Stimulated activated naive CD8-positive, alpha-beta T cell treated with anti-CD3 and anti-CD28 coated beads, Interleukin-15, amount 100 ng/mL, for 72 hours (primary cell): Measurements from ENCODE around the gene NOXA1.
A peak's percentile ranks its signal among the peaks of the same experiment; 100 is the strongest.
"Not testable (repeated sequence)": the region's sequence is repeated elsewhere in the genome, so short reads cannot be mapped to it uniquely, and the experiment has no call there.

Experiments used
- ATAC-seq: fragments of 150-1000 bp; cut with Tn5 transposase; 2 replicates; pipeline ENCODE4 v1.10.0; 2021; ENCODE audit warnings: mild to moderate bottlenecking, moderate library complexity
- DNase-seq, 2 donors: peaks; one replicate each; pipeline ENCODE4 v3.0.0; 2021 to 2022
- H3K27ac Mint-ChIP-seq, 2 donors: one replicate each; pipeline ENCODE4 v1.8.0; 2022; ENCODE audit warnings: mild to moderate bottlenecking in 2 of 2, mixed read lengths in 2 of 2, moderate library complexity in 2 of 2
- H3K27me3 Mint-ChIP-seq: one replicate; pipeline ENCODE4 v1.8.0; 2022; ENCODE audit warnings: mixed read lengths
- H3K4me1 Mint-ChIP-seq: one replicate; pipeline ENCODE4 v1.8.0; 2022; ENCODE audit warnings: mild to moderate bottlenecking, mixed read lengths
- H3K4me3 Mint-ChIP-seq, 2 donors: one replicate each; pipeline ENCODE4 v1.8.0; 2022; ENCODE audit warnings: mild to moderate bottlenecking in 2 of 2, mixed read lengths in 2 of 2, moderate library complexity in 1 of 2
- H3K9me3 Mint-ChIP-seq, 2 donors: one replicate each; pipeline ENCODE4 v1.8.0; 2022; ENCODE audit warnings: mixed read lengths in 2 of 2

NOXA1 gene

DNA sequence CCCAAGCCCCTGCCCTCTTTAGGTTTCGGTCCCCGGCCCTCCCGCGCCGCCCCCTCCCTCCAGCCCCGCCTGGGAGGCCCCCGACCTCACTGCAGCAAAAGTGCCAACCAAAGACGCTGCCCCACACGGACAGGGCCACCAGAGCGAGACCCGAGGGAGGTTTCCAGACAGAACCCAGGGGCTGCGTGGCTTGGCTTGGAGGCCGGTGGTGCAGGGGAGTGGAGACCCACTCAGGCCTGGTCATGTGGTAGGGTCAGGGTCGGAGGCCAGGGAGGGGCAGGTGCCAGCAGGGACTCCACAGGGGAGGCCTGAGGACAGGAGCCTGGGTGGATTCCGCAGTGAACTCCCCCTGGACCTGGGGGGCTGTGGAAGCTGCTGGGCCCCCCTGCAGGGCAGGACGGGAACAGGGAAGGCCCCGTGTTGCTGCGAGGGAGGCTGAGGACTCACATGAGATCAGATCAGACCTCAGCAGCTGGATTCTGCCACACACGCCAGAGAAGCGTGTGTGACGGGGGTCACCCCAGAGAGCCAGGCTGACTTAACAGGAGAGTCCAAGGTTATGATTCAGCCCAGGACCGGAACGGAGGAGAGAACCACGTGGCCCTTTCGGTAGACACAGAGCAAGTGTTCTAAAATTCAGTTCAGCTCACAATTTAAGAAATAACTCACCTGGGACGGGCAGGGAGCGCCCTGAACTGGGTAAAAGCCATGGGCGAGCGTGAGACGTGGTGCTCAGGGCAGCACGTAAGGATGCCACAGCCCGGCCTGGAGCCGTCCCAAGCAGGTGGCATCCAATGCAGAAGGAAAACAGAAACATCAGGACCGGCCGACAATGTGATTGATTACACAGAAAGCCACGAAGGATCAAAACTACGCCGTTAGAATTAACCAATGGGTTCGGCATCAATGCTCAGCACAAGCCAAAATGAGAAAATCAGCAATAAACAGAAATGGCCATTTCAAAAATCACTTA, 39.1 kb upstream of the NOXA1 start:
- DNase-seq (no peak), ATAC-seq (no peak)
- Mint-ChIP-seq H3K27me3 (no peaks in the 10 kb centered on the region), H3K4me1 (peaks cover 21% of the 10 kb centered on the region), H3K4me3 (no peak overlapping the region), H3K27ac (peak overlapping the region; percentile 9 to 83), H3K9me3 (no peaks in the 10 kb centered on the region)

DNA sequence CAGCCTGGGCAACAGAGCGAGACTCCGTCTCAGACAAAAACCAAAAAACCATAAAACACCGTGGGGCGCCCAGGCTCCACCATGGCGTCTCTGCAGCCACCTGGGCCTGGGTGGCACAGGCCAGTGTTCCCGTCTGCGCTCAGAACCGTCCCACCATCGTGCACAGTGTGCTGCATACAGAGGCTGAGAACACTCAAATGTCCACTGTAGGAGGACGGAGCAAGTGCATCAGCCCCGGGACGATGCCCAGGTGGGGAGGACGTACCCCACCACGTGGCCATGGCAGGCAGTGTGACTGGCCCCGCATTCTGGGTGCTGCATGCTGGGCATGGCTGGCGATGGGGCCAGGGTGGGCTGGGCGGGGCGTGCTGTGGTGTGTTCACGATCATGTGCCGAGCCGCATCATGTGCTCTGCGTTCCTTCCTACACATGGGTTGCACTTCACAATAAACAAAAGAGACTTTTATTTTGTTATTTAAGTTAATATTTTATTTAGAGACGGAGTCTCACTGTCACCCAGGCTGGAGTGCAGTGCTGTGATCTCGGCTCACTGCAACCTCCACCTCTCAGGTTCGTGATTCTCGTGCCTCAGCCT, 38.0 kb upstream of the NOXA1 start:
- no peaks in the 10 kb centered on the region for H3K27me3 Mint-ChIP-seq
- H3K9me3 Mint-ChIP-seq, result no peaks in the 10 kb centered on the region
- H3K4me3 Mint-ChIP-seq, result no peak overlapping the region
- DNase-seq, result no peak
- ATAC-seq, result no peak
- H3K4me1 Mint-ChIP-seq, result peaks cover 22% of the 10 kb centered on the region
- no peak overlapping the region for H3K27ac Mint-ChIP-seq

DNA sequence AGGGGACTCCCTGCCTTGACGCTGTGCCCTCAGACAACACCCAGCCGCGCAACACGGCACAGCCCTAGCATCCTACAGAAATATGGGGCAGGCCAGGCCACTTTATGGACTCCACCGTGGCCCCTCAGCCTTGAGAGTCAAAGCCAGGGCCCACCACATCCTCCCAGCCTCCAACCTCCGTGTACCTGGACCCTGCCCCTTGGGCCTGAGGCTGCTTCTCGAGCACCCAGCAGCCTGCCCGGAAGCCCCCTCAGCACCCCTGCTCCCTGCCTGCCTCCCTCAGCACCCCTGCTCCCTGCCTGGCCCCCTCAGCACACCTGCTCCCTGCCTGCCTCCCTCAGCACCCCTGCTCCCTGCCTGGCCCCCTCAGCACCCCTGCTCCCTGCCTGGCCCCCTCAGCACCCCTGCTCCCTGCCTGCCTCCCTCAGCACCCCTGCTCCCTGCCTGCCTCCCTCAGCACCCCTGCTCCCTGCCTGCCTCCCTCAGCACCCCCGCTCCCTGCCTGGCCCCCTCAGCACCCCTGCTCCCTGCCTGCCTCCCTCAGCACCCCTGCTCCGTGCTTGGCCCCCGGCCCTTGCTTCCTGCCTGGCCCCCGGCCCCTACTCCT, 36.6 kb upstream of the NOXA1 start:
- not testable (repeated sequence) for DNase-seq, H3K4me3 Mint-ChIP-seq, H3K27me3 Mint-ChIP-seq, ATAC-seq, H3K9me3 Mint-ChIP-seq
- Mint-ChIP-seq H3K4me1 (peaks cover 22% of the 10 kb centered on the region), H3K27ac (peak overlapping the region; percentile 93 to 98)

DNA sequence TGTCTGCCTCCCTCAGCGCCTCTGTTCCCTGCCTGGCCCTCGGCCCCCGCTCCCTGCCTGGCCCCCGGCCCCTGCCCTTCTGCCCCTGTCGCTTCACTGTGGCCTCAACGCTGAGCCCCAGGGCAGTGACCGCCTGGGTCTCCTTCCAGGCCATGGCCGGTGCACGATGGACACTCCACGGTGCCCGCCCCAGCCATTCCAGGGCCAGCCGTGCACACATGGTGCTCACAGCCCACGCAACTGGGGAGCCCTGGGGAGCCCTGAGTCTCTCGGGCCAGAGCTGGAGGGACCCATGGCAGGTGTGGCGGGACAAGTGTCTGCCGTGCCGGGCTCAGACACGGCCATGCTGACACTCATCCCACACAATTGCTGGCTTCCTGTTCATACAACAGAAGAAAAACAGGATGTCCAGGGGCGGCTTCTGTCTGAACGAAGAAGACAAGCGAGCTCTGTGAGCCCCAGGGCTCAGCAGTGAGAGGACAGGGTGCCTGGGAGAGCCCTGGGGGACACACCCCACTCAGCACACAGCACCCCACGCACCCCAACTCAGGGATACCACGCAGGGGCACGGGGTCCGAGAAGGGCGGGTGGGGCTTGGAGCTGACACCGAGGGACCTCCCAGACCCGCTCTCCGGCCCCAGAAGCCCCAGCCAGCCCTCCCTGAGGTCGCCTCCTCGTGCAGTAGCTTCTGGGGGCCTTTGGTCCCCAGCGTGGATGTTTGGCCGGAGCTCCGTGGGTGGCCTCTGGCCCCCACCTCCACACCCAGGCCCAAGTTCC, 35.9 kb upstream of the NOXA1 start:
- Mint-ChIP-seq H3K9me3 (no peaks in the 10 kb centered on the region), H3K27me3 (no peaks in the 10 kb centered on the region), H3K4me3 (peak overlapping the region; percentile 51 to 74), H3K4me1 (peaks cover 22% of the 10 kb centered on the region), H3K27ac (peak overlapping the region; percentile 93 to 98)
- DNase-seq (peak; percentile 39 to 43), ATAC-seq (peak; percentile 78)

DNA sequence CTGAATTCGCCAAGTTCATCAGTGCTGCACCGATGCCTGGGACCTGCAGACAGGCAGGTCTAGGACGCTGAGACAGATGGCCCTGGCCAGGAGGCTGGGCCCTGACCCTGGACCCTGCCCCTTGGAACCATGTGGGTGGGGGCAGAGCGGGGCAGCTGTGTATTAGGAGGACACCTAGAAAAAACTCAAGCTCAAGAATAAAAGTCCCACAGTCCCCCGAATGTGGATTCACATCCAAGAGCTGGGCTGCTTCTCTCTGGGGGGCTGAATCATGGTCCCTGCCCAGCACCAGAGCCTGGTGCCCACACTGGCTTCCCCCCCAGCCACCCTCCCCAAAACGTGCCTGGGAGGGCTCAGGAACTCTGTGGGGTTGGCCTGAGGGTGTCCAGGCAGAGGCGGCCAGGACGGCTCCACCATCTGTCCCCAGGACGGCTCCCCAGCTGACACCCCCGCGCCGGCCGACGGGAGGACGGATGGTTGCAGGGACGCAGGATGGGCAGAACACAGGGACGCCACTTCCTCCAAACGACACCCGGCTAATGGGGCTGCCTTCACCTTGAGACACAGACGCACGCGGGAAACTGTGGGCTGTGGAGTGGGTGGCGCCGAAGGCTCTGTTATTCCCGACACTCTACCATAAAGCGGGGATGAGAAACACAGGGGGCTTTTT, 35.2 kb upstream of the NOXA1 start:
- H3K27me3 Mint-ChIP-seq, result no peaks in the 10 kb centered on the region
- DNase-seq (no peak), ATAC-seq (peak; percentile 3)
- H3K4me1 Mint-ChIP-seq, result peaks cover 22% of the 10 kb centered on the region
- peak overlapping the region; percentile 19 to 74 for H3K4me3 Mint-ChIP-seq
- no peaks in the 10 kb centered on the region for H3K9me3 Mint-ChIP-seq
- peak overlapping the region; percentile 89 to 98 for H3K27ac Mint-ChIP-seq

DNA sequence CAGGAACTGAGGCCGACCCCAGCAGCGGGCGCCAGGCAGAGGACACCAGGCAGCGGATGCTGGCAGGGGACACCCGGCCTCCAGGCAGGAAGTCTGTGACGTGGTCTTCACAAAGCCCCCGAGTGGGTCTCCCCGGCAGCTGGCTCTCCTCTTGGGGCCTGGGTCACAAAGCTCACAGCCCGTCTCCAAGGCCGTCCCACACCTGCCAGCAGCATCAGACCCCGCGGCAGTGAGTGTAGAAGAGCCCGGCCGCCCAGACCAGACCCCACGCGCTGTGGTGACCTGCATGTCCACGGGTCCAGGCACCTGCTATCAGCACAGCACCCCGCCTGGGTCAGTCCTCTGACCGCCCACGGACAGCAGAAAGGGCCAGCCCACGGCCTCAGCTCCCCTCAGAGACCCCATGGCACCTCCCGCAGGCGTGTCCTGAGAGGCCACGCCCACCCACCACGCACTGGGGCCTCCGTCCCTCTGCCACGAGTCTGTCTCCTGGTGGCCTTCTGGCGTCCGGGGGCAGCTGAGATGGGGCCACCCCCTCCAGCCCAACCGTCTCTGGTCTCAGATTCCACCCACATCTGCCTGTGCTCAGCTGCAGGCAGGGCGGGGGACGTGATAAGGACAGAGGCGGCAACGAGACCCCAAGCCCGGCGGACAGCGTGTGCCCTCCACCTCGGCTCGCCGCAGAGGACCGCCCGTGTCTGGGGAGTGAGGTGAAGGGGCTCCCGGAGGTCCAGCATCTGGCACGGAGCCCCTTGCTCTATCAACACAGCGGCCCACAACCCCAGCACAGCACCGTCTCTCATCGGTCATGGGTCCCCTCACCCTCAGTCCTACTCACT, 34.4 kb upstream of the NOXA1 start:
- H3K27me3 Mint-ChIP-seq, result no peaks in the 10 kb centered on the region
- peaks cover 22% of the 10 kb centered on the region for H3K4me1 Mint-ChIP-seq
- DNase-seq (no peak), ATAC-seq (no peak)
- no peak overlapping the region for H3K4me3 Mint-ChIP-seq
- H3K9me3 Mint-ChIP-seq, result no peaks in the 10 kb centered on the region
- H3K27ac Mint-ChIP-seq, result peak overlapping the region; percentile 57 to 98

DNA sequence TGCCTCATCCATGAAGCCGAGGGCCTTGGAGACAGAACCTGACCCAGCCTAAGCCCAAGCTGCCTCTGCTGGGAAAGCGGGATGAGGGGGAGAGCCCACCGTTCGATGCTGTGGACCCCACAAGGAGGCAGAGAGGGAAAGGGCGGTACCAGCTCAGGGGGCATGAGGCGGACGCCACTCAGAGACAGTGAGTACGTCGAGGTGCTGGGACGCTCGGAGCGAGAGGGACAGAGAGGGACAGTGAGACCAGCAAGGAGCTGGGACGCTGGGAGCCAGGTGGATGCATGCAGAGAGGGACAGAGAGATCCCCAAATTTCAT, 33.8 kb upstream of the NOXA1 start:
- Mint-ChIP-seq H3K27ac (no peak overlapping the region), H3K9me3 (no peaks in the 10 kb centered on the region), H3K4me3 (no peak overlapping the region), H3K4me1 (peaks cover 22% of the 10 kb centered on the region), H3K27me3 (no peaks in the 10 kb centered on the region)
- DNase-seq, result no peak
- no peak for ATAC-seq

DNA sequence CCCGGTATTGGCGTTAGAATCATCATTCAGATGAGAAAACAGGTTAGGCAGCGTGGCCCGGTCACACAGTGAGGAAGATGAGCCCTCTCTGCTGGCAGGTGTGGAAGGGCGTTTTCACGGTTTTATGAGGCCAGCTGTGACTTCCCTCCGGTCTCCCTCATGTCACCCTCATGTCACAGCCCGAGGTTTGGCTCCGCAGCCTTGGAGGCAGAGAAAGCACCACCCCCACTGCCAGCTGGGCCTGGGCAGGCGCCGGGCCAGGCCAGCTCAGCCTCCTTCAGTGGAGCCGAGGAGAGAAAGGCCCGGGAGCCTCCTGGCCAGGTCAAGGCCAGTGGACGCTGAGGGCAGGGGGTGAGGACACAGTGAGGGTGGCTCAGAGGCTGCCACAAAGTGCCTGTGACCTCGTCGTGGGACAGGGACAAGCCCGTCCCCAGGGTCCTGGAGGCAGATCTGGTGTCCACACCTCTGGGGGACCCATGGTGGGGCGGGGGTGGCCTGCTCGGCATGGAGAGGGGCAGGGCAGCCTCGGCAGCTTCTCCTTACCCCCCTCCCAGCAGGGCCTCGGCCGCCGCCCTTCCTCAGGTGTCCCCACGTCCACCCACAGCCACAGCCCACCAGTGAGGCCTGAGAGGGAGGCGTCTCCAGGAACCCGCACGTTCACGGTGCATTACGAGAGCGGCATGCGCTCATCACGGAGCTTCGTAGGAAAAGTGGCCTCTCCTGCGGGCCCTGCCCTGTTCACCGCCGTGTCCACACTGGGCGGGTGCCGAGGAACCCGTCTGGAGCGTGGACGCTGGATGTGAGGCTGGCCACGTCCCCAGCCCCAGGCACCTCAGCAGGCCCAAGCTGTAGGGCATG, 32.4 kb upstream of the NOXA1 start:
- H3K27ac Mint-ChIP-seq, result peak overlapping the region in 1 of 2 donors; percentile 71
- peaks cover 24% of the 10 kb centered on the region for H3K4me1 Mint-ChIP-seq
- H3K27me3 Mint-ChIP-seq, result no peaks in the 10 kb centered on the region
- no peak overlapping the region for H3K4me3 Mint-ChIP-seq
- DNase-seq (no peak), ATAC-seq (no peak)
- no peaks in the 10 kb centered on the region for H3K9me3 Mint-ChIP-seq

DNA sequence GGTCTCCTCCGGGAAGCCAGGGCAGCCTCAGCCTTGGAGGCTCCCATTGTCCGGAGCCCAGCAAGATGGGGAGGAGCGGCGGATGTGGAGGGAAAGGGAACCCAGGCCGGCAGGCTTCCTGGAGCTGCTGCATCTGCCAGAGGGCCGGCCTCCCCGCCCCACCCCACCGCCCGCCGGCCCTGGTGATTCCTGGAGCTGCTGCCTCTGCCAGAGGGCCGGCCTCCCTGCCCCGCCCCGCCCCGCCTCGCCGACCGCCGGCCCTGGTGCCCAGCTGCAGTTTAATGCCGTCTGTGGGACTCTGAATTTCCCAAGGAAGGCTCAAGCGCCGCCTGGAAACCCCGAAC, 31.8 kb upstream of the NOXA1 start:
- DNase-seq (no peak), ATAC-seq (no peak)
- Mint-ChIP-seq H3K4me1 (peaks cover 29% of the 10 kb centered on the region), H3K9me3 (no peaks in the 10 kb centered on the region), H3K27me3 (no peaks in the 10 kb centered on the region), H3K27ac (no peak overlapping the region), H3K4me3 (no peak overlapping the region)

DNA sequence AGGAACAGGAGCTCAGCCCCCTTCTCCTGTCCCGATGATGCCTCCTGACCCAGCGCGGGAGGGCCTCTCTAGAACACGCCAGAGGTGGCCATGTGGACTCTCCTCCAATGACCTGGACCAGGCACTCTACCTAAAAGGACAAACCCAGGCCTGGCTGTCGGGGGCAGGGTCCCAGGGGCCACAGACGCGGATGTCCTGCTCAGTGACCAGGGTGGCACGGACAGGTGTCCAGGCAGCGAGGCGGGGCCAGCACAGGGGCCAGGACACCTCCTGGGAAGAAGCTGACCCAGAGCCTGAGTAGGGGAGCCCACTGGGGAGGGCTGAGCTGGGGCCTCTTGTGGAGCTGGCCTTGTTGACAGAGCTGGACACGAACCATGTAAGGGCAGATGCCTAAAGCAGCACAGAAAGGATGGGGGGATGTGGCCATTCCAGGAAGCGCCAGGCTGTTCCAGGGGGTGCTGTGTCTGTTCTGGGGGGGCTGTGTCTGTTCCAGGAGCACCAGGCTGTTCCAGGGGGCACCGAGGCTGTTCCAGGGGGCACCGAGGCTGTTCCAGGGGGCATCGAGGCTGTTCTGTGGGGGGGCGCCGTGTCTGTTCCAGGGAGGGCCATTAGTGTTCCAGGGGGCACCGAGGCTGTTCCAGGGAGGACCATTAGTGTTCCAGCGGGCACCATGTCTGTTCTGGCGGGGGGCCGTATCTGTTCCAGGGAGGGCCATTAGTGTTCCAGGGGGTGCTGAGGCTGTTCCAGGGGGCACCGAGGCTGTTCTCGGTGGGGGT, 30.8 kb upstream of the NOXA1 start:
- ATAC-seq (no peak), DNase-seq (no peak)
- H3K27ac Mint-ChIP-seq, result no peak overlapping the region
- H3K4me3 Mint-ChIP-seq, result no peak overlapping the region
- no peaks in the 10 kb centered on the region for H3K27me3 Mint-ChIP-seq
- peaks cover 34% of the 10 kb centered on the region for H3K4me1 Mint-ChIP-seq
- H3K9me3 Mint-ChIP-seq, result no peaks in the 10 kb centered on the region

DNA sequence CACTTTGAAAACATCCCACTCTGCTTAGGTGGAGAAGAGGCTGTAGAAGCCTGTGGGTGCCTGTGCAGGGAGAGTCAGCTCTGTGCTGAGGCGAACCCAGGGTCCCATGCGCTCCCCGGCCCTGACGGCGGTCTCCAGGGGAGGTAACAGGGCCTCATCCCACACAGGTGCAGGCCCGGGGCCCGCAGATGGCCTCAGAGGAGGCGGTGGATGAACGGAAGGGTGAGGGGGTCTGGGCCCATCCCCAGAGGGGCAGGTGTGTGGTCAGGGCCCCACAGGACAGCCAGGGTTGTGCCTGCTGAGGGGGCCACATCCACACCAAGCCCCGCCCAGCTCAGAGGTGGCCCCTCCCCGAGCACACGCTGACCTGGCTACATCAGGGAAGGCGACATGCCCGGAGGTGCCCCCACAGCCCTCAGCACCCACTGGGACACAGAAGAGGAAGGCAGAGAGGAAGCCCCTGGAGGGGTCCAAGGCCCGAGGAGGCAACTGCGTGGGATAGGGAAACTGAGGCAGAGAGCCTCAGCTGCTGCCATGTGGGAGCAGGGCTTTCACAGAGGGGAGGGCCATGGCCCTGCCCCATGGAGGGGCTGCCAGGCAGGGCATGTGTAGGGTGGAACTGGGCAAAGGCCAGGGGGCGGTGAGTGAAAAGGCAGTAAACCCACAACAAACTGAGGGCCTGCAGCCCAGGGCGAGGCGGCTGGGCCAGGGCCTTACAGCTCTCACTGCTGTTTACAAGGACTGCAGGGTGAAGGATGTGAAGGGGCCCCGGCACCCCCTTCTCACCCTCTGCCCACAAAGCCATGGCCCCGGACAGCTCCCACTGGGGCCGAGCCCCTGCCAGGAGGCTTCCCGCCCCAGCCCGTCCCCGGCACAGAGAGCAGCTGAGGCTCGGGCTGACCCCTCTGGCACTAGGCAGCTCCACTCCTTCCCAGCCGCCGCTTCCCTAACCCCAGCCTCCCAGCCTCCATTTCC, 29.7 kb upstream of the NOXA1 start:
- Mint-ChIP-seq H3K27me3 (no peaks in the 10 kb centered on the region), H3K4me3 (no peak overlapping the region), H3K9me3 (no peaks in the 10 kb centered on the region), H3K27ac (peak overlapping the region in 1 of 2 donors; percentile 83), H3K4me1 (peaks cover 34% of the 10 kb centered on the region)
- ATAC-seq, result no peak
- DNase-seq, result no peak

DNA sequence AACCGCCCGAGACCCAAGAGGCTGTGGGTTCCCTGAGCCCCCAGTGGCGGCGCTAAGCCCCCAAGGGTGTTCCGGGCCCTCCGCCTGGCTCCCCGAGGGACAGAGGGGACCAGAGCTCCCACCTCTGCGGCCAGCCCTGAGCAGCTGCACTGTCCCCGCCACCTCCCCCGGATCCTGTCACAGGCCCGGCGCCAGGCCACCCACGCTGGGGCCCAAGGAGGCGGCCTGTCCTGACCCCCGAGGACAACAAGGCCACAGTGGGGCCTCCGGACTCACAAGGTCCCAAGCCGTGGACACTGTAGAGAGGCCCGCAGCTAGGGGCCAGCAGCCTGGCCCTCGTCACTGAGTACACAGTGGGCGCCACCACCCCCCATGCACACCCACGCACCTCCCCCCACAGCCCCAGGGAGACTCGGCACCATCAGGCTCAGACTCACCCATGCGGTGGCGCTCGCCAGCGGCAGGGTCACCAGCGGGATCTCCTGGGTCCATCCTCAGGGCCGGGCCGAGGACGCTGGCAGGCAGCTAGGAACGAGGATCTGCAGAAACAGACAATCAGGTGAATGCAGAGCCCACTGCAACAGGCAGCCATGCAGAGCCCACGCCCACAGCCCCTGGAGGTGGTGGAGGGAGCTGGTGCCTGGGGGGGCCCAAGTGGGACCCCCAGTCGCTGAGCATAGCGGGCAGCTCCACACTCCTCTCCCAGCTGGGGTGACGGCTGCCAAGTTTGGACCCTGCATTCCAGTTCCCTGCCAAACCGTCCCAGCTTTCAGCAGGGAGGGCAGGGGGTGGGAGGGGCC, 28.1 kb upstream of the NOXA1 start:
- H3K4me1 Mint-ChIP-seq, result peaks cover 36% of the 10 kb centered on the region
- H3K9me3 Mint-ChIP-seq, result no peaks in the 10 kb centered on the region
- no peak for DNase-seq
- no peak for ATAC-seq
- H3K27me3 Mint-ChIP-seq, result no peaks in the 10 kb centered on the region
- no peak overlapping the region for H3K4me3 Mint-ChIP-seq
- no peak overlapping the region for H3K27ac Mint-ChIP-seq
